Astrocyte (in vitro differentiated cells and primary cell): ENCODE measurements around the gene OSTC. TPM values are rescaled to one million over a fixed set of nuclear protein-coding genes. Genes with fewer than 3 reads are reported as not detected.

ENCODE experiments used
- DNase-seq: peaks from one replicate; pipeline ENCODE4 v3.0.0-alpha.2; 2010; ENCODE audit warnings: low read depth
- FAIRE-seq: peaks from 2 replicates; lab custom pipeline; 2011; peaks lifted over from hg19 to GRCh38; lab: Jason Lieb, UNC
- H2AFZ ChIP-seq: 2 replicates; pipeline ENCODE4 v1.6.0; 2012; ENCODE audit warnings: low read depth, low read length, inconsistent platforms
- H3K27ac ChIP-seq: 2 replicates; pipeline ENCODE4 v1.5.1; 2011; ENCODE audit warnings: low read depth, low read length, inconsistent platforms
- H3K27me3 ChIP-seq: 2 replicates; pipeline ENCODE4 v1.6.0; 2011; ENCODE audit warnings: low read length, inconsistent platforms; ENCODE audit not compliant: insufficient read depth
- H3K36me3 ChIP-seq: 2 replicates; pipeline ENCODE4 v1.5.1; 2011; ENCODE audit warnings: low read length, inconsistent platforms; ENCODE audit not compliant: insufficient read depth
- H3K4me1 ChIP-seq: 2 replicates; pipeline ENCODE4 v1.5.1; 2011; ENCODE audit warnings: low read length, inconsistent platforms; ENCODE audit not compliant: insufficient read depth
- H3K4me2 ChIP-seq: 2 replicates; pipeline ENCODE4 v1.6.0; 2012; ENCODE audit warnings: low read length, inconsistent platforms
- H3K4me3 ChIP-seq: 2 replicates; pipeline ENCODE4 v1.5.1; 2011; ENCODE audit warnings: low read depth, mild to moderate bottlenecking, low read length, inconsistent platforms; ENCODE audit not compliant: insufficient read depth
- H3K79me2 ChIP-seq: 2 replicates; pipeline ENCODE4 v1.6.0; 2012; ENCODE audit warnings: mild to moderate bottlenecking, low read length, inconsistent platforms; ENCODE audit not compliant: insufficient read depth
- H3K9ac ChIP-seq: 2 replicates; pipeline ENCODE4 v1.6.0; 2012; ENCODE audit warnings: mild to moderate bottlenecking, low read length, inconsistent platforms
- H3K9me3 ChIP-seq: 2 replicates; pipeline ENCODE4 v1.5.1; 2012; ENCODE audit warnings: low read depth, mild to moderate bottlenecking, low read length, inconsistent platforms; ENCODE audit not compliant: insufficient read depth
- H4K20me1 ChIP-seq: 2 replicates; pipeline ENCODE4 v1.6.0; 2012; ENCODE audit warnings: low read length, inconsistent platforms; ENCODE audit not compliant: insufficient read depth
- H3K27ac Mint-ChIP-seq: one replicate; pipeline ENCODE4 v1.8.0; 2021; ENCODE audit warnings: mild to moderate bottlenecking, mixed read lengths; ENCODE audit not compliant: unreplicated experiment
- H3K27me3 Mint-ChIP-seq: one replicate; pipeline ENCODE4 v1.8.0; 2021; ENCODE audit warnings: low read depth, mixed read lengths; ENCODE audit not compliant: unreplicated experiment
- H3K36me3 Mint-ChIP-seq: one replicate; pipeline ENCODE4 v1.8.0; 2021; ENCODE audit warnings: low read depth, mixed read lengths; ENCODE audit not compliant: unreplicated experiment
- H3K4me1 Mint-ChIP-seq: one replicate; pipeline ENCODE4 v1.8.0; 2021; ENCODE audit warnings: low read depth, mixed read lengths; ENCODE audit not compliant: unreplicated experiment
- H3K4me3 Mint-ChIP-seq: one replicate; pipeline ENCODE4 v1.8.0; 2021; ENCODE audit warnings: mild to moderate bottlenecking, moderate library complexity, mixed read lengths; ENCODE audit not compliant: unreplicated experiment
- H3K9me3 Mint-ChIP-seq: one replicate; pipeline ENCODE4 v1.8.0; 2021; ENCODE audit warnings: mild to moderate bottlenecking, mixed read lengths; ENCODE audit not compliant: unreplicated experiment
- CTCF ChIP-seq: IDR thresholded peaks from 2 replicates; pipeline ENCODE4 v1.5.1; 2011; ENCODE audit warnings: low read depth, mild to moderate bottlenecking, inconsistent platforms, low read length, moderate library complexity; ENCODE audit not compliant: insufficient read depth
- EZH2 ChIP-seq: IDR thresholded peaks from 2 replicates; pipeline ENCODE4 v1.6.1; 2012; ENCODE audit warnings: mild to moderate bottlenecking, low read length, inconsistent platforms; ENCODE audit not compliant: insufficient read depth
- total RNA-seq: library from RNA; stranded (reverse); gene quantifications from 2 replicates; pipeline ENCODE4 v1.2.1, GENCODE V29; 2021

Gene OSTC
- total RNA-seq, 1 donor from 2014 or later, result 240 TPM

GRCh38 chr4:108683479-108683878, 33.1 kb downstream of the OSTC start:
- Histone ChIP-seq H3K9me3 (no peaks in the 10 kb centered on the region), H2AFZ (no peak overlapping the region), H3K4me3 (no peak overlapping the region), H3K27me3 (no peaks in the 10 kb centered on the region), H3K9ac (no peak overlapping the region), H3K36me3 (peaks cover 6% of the 10 kb centered on the region), H4K20me1 (no peaks in the 10 kb centered on the region), H3K79me2 (no peaks in the 10 kb centered on the region), H3K4me1 (no peaks in the 10 kb centered on the region), H3K4me2 (no peak overlapping the region), H3K27ac (no peak overlapping the region)
- no peaks in the 10 kb centered on the region for H3K27me3 Mint-ChIP-seq
- no peak overlapping the region for H3K4me3 Mint-ChIP-seq
- peaks cover 3% of the 10 kb centered on the region for H3K36me3 Mint-ChIP-seq
- FAIRE-seq (peak; percentile 17), DNase-seq (peak; percentile 39)
- no peaks in the 10 kb centered on the region for H3K9me3 Mint-ChIP-seq
- H3K4me1 Mint-ChIP-seq, result peaks cover 10% of the 10 kb centered on the region
- TF ChIP-seq CTCF, result peak; percentile 38
- TF ChIP-seq EZH2, result no peak
- no peak overlapping the region for H3K27ac Mint-ChIP-seq

- DNase-seq (no peak), FAIRE-seq (no peak)
- no peaks in the 10 kb centered on the region for H3K27me3 ChIP-seq
- no peaks in the 10 kb centered on the region for H3K4me1 ChIP-seq
- H3K36me3 ChIP-seq, result no peaks in the 10 kb centered on the region
- H3K36me3 Mint-ChIP-seq, result no peaks in the 10 kb centered on the region
- no peak overlapping the region for H3K9ac ChIP-seq
- H2AFZ ChIP-seq, result no peak overlapping the region
- H3K9me3 Mint-ChIP-seq, result no peaks in the 10 kb centered on the region
- H3K4me3 Mint-ChIP-seq, result no peak overlapping the region
- H3K27ac Mint-ChIP-seq, result peak overlapping the region; percentile 71
- H3K9me3 ChIP-seq, result no peaks in the 10 kb centered on the region
- H3K27ac ChIP-seq, result no peak overlapping the region
- TF ChIP-seq EZH2 (no peak), CTCF (no peak)
- H3K4me3 ChIP-seq, result no peak overlapping the region
- no peaks in the 10 kb centered on the region for H3K27me3 Mint-ChIP-seq
- no peak overlapping the region for H3K4me2 ChIP-seq
- H3K79me2 ChIP-seq, result no peaks in the 10 kb centered on the region
- no peaks in the 10 kb centered on the region for H4K20me1 ChIP-seq
- peaks cover 10% of the 10 kb centered on the region for H3K4me1 Mint-ChIP-seq
Measured at GRCh38 chr4:108685036-108685686, 34.8 kb downstream of the OSTC start.

- H3K79me2 ChIP-seq, result no peaks in the 10 kb centered on the region
- no peaks in the 10 kb centered on the region for H3K27me3 ChIP-seq
- H3K4me1 ChIP-seq, result no peaks in the 10 kb centered on the region
- H3K4me1 Mint-ChIP-seq, result peaks cover 3% of the 10 kb centered on the region
- H3K27ac ChIP-seq, result no peak overlapping the region
- no peaks in the 10 kb centered on the region for H3K9me3 Mint-ChIP-seq
- TF ChIP-seq CTCF (no peak), EZH2 (no peak)
- H3K4me3 Mint-ChIP-seq, result no peak overlapping the region
- H3K27me3 Mint-ChIP-seq, result no peaks in the 10 kb centered on the region
- H3K9me3 ChIP-seq, result no peaks in the 10 kb centered on the region
- H2AFZ ChIP-seq, result no peak overlapping the region
- H3K27ac Mint-ChIP-seq, result no peak overlapping the region
- no peaks in the 10 kb centered on the region for H3K36me3 ChIP-seq
- FAIRE-seq, result no peak
- H3K4me3 ChIP-seq, result no peak overlapping the region
- H3K9ac ChIP-seq, result no peak overlapping the region
- H3K36me3 Mint-ChIP-seq, result no peaks in the 10 kb centered on the region
- no peaks in the 10 kb centered on the region for H4K20me1 ChIP-seq
- H3K4me2 ChIP-seq, result no peak overlapping the region
- DNase-seq, result no peak
Measured at GRCh38 chr4:108690738-108691137, 40.3 kb downstream of the OSTC start.
